GM18498 (cell line): ENCODE measurements around the gene PXDN.

Experiments used
- ATAC-seq: cut with Tn5 transposase; IDR thresholded peaks from one replicate; pipeline ENCODE4 v1.9.1; 2021; ENCODE audit warnings: mild to moderate bottlenecking, moderate library complexity; ENCODE audit not compliant: unreplicated experiment

The PXDN gene

GRCh38 chr2:1654696-1655374 lies 89.5 kb downstream of the PXDN start:
- ATAC-seq: no peak

- ATAC-seq: no peak
Measured at GRCh38 chr2:1653956-1654695, 90.2 kb downstream of the PXDN start.

GRCh38 chr2:1652034-1652790 lies 92.1 kb downstream of the PXDN start:
- no peak for ATAC-seq

GRCh38 chr2:1651121-1652033 lies 92.9 kb downstream of the PXDN start:
- no peak for ATAC-seq

- ATAC-seq: no peak
Measured at GRCh38 chr2:1650085-1650872, 94.0 kb downstream of the PXDN start.

- no peak for ATAC-seq
Measured at GRCh38 chr2:1649103-1650084, 94.9 kb downstream of the PXDN start.

- ATAC-seq: no peak
Measured at GRCh38 chr2:1648241-1649102, 95.8 kb downstream of the PXDN start.

- ATAC-seq: no peak
Measured at GRCh38 chr2:1647417-1648240, 96.7 kb downstream of the PXDN start.

- ATAC-seq: no peak
Measured at GRCh38 chr2:1645761-1646476, 98.4 kb downstream of the PXDN start.

GRCh38 chr2:1644427-1644826 lies 99.9 kb downstream of the PXDN start:
- ATAC-seq: no peak

- ATAC-seq: no peak
Measured at GRCh38 chr2:1642993-1643619, 101.2 kb downstream of the PXDN start.

GRCh38 chr2:1642066-1642861 lies 102.1 kb downstream of the PXDN start:
- no peak for ATAC-seq

GRCh38 chr2:1641523-1641922 lies 102.8 kb downstream of the PXDN start:
- no peak for ATAC-seq

GRCh38 chr2:1640301-1641135 lies 103.8 kb downstream of the PXDN start:
- ATAC-seq: no peak
